Esophagus squamous epithelium (tissue), 5 donors: ENCODE measurements around the gene OR52J3. TPM values are rescaled to one million over a fixed set of nuclear protein-coding genes. Genes with fewer than 3 reads are reported as not detected.

Experiments
- DNase-seq: peaks from one replicate; lab custom pipeline; 2025; lab: John Stamatoyannopoulos, UW
- H3K27ac ChIP-seq, 4 donors: fragments of 200-600 bp; sonication (generic); one replicate each; pipeline ENCODE4 v1.5.1; 2016 to 2019; ENCODE audit warnings: mild to moderate bottlenecking in 1 of 4
- H3K27me3 ChIP-seq, 4 donors: fragments of 200-600 bp; sonication (generic); 1 replicate in 3 of 4; 2 replicates in 1 of 4; pipeline versions ENCODE4 v1.5.1 to v1.6.0; 2017 to 2021; ENCODE audit warnings: antibody characterized with exemption in 1 of 4
- H3K36me3 ChIP-seq, 3 donors: fragments of 200-600 bp; sonication (generic); one replicate each; pipeline ENCODE4 v1.5.1; 2016 to 2019
- H3K4me1 ChIP-seq, 3 donors: fragments of 200-600 bp; sonication (generic); one replicate each; pipeline ENCODE4 v1.5.1; 2017 to 2019
- H3K4me3 ChIP-seq, 4 donors: fragments of 200-600 bp; sonication (generic); 1 replicate in 3 of 4; 2 replicates in 1 of 4; pipeline ENCODE4 v1.5.1; 2016 to 2019; ENCODE audit warnings: mild to moderate bottlenecking in 2 of 4, moderate library complexity in 1 of 4
- H3K9me3 ChIP-seq, 3 donors: fragments of 200-600 bp; sonication (generic); one replicate each; pipeline ENCODE4 v1.5.1; 2016 to 2019
- POLR2A ChIP-seq, 4 donors: fragments of 450-650 bp; IDR thresholded peaks; one replicate each; pipeline ENCODE4 v1.6.1; 2017; ENCODE audit warnings: antibody characterized with exemption in 4 of 4, mild to moderate bottlenecking in 4 of 4, moderate library complexity in 3 of 4
- WGBS, 2 donors: methylation state at CpG; one replicate each; pipeline ENCODE4 v1.1.5; 2018; 5-methylcytosine and 5-hydroxymethylcytosine counted together
- intact Hi-C: fragments of 100-400 bp; cut with DNase I; formaldehyde crosslinking; loops from one replicate; pipeline ENCODE4 v1.15.0; 2022
- total RNA-seq, 4 donors: library from RNA; depleted of rRNA; stranded (reverse); fragments of >200 nt; gene quantifications; one replicate each; pipeline ENCODE4 v1.1.0, GENCODE V29; 2016
- TF ChIP-seq, protein P1 (sequence below), 6 experiments: fragments of 450-650 bp in 4 of 6; fragments of 200-600 bp in 2 of 6; sonication (generic) in 2 of 6; IDR thresholded peaks; one replicate each; pipeline ENCODE4 v1.5.1; 2016 to 2019; ENCODE audit warnings: antibody characterized with exemption in 6 of 6, mild to moderate bottlenecking in 4 of 6, moderate library complexity in 4 of 6
- donor health status: DM: yes; HTN: yes; CAD: no.

OR52J3 gene
- total RNA-seq, 4 donors from 2014 or later: not detected

GRCh38 chr11:5090668-5091067, 44.3 kb downstream of the OR52J3 start:
- intact Hi-C loops: no loop called here
- 77 to 92% methylated on average over 1 of the region's 1 CpG for WGBS, 2 donors
- Histone ChIP-seq H3K27me3 (no peaks in the 10 kb centered on the region), H3K9me3 (no peaks in the 10 kb centered on the region), H3K4me1 (no peaks in the 10 kb centered on the region), H3K4me3 (no peak overlapping the region), H3K36me3 (no peaks in the 10 kb centered on the region), H3K27ac (no peak overlapping the region)
- no peak for DNase-seq
- TF ChIP-seq, protein P1, sequence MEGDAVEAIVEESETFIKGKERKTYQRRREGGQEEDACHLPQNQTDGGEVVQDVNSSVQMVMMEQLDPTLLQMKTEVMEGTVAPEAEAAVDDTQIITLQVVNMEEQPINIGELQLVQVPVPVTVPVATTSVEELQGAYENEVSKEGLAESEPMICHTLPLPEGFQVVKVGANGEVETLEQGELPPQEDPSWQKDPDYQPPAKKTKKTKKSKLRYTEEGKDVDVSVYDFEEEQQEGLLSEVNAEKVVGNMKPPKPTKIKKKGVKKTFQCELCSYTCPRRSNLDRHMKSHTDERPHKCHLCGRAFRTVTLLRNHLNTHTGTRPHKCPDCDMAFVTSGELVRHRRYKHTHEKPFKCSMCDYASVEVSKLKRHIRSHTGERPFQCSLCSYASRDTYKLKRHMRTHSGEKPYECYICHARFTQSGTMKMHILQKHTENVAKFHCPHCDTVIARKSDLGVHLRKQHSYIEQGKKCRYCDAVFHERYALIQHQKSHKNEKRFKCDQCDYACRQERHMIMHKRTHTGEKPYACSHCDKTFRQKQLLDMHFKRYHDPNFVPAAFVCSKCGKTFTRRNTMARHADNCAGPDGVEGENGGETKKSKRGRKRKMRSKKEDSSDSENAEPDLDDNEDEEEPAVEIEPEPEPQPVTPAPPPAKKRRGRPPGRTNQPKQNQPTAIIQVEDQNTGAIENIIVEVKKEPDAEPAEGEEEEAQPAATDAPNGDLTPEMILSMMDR (IDR thresholded peaks at IDR 0.05): no peak
- no peak for TF ChIP-seq POLR2A (IDR thresholded peaks at IDR 0.05)

DNA sequence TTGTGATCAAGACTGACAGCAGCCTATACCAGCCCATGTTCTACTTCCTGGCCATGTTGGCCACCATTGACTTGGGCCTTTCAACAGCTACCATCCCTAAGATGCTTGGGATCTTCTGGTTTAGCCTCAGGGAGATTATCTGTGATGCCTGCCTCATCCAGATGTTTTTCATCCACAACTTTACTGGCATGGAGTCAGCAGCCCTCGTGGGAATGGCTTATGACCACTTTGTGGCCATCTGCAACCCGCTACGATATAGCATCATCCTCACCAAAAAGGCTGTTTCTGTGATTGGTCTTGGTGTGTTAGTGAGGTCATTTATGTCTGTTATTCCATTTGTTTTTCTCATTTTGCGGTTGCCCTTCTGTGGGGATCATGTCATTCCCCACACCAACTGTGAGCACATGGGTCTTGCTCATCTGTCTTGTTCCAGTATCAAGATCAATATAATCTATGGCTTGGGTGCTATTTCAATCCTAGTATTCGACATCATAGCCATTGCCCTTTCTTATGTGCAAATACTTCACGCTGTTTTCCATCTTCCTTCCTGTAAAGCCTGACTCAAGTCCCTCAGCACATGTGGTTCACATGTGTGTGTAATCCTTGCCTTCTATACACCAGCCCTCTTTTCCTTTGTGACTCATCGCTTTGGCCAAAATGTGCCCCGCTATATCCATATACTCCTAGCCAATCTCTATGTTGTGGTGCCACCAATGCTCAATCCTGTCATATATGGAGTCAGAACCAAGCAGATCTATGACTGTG, 46.7 kb downstream of the OR52J3 start:
- no peaks in the 10 kb centered on the region for H3K27me3 ChIP-seq
- H3K27ac ChIP-seq: no peak overlapping the region
- TF ChIP-seq POLR2A (IDR thresholded peaks at IDR 0.05): no peak
- TF ChIP-seq, protein P1 (IDR thresholded peaks at IDR 0.05): no peak
- WGBS, 2 donors: 70 to 73% methylated on average over 8 of the region's 8 CpGs
- H3K4me1 ChIP-seq: no peaks in the 10 kb centered on the region
- intact Hi-C loops: no loop called here
- no peak overlapping the region for H3K4me3 ChIP-seq
- DNase-seq: no peak
- H3K36me3 ChIP-seq: no peaks in the 10 kb centered on the region
- H3K9me3 ChIP-seq: no peaks in the 10 kb centered on the region

DNA sequence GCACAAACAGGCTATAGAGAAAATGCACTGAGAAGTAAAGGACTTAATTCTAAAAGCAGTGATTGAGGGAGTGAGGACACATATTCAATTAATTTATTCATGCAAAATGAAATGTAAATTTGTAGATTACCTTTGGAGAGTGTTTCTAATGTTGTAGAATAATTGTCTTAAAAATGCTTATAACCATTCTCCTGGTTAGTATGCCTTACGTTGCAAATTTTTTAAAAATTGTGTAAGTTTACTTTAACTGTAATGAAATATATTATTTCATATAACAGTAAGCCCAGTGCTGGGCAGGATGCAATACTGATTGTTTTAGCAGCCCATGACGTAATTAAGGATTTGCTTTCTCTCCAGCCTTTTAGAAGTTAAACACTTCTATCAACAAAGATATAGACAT, 49.7 kb downstream of the OR52J3 start:
- TF ChIP-seq, protein P1 (IDR thresholded peaks at IDR 0.05): no peak
- TF ChIP-seq POLR2A (IDR thresholded peaks at IDR 0.05): no peak
- no peaks in the 10 kb centered on the region for H3K4me1 ChIP-seq
- no peaks in the 10 kb centered on the region for H3K27me3 ChIP-seq
- H3K36me3 ChIP-seq: no peaks in the 10 kb centered on the region
- 60 to 62% methylated on average over 2 of the region's 2 CpGs for WGBS, 2 donors
- no peaks in the 10 kb centered on the region for H3K9me3 ChIP-seq
- intact Hi-C loops: no loop called here
- no peak for DNase-seq
- H3K4me3 ChIP-seq: no peak overlapping the region
- H3K27ac ChIP-seq: no peak overlapping the region

Other genes with a start within 250 kb of the OR52J3 start
- gene OR52R1, start 242.1 kb upstream of the OR52J3 start, total RNA-seq: not detected
- not detected for gene OR51F2, start 225.2 kb upstream of the OR52J3 start, total RNA-seq
- gene OR51S1, start 197.3 kb upstream of the OR52J3 start, total RNA-seq: not detected
- gene OR51T1, start 164.6 kb upstream of the OR52J3 start, total RNA-seq: not detected
- not detected for gene OR51A7, start 142.7 kb upstream of the OR52J3 start, total RNA-seq
- not detected for gene OR51G2, start 127.2 kb upstream of the OR52J3 start, total RNA-seq
- gene OR51G1, start 122.2 kb upstream of the OR52J3 start, total RNA-seq: not detected
- gene OR51A4, start 98.9 kb upstream of the OR52J3 start, total RNA-seq: not detected
- gene OR51A2, start 90.8 kb upstream of the OR52J3 start, total RNA-seq: not detected
- not detected for gene OR51L1, start 51.7 kb upstream of the OR52J3 start, total RNA-seq
- not detected for gene OR52E2, start 13.1 kb downstream of the OR52J3 start, total RNA-seq
- gene OR52E1, start 23.0 kb downstream of the OR52J3 start, total RNA-seq: not detected
- gene OR52A5, start 91.8 kb downstream of the OR52J3 start, total RNA-seq: not detected
- gene OR52A1, start 108.2 kb downstream of the OR52J3 start, total RNA-seq: not detected
- not detected for gene OR51V1, start 154.2 kb downstream of the OR52J3 start, total RNA-seq
- 1 to 10 TPM in 3 of 4 donors, not detected in 1; 1.6 to 7.9 (median 2.7) TPM for gene HBB, start 180.5 kb downstream of the OR52J3 start, total RNA-seq
- not detected for gene HBD, start 188.0 kb downstream of the OR52J3 start, total RNA-seq
- not detected for gene HBG1, start 203.3 kb downstream of the OR52J3 start, total RNA-seq
- gene HBG2, start 208.3 kb downstream of the OR52J3 start, total RNA-seq: not detected
- gene HBE1, start 223.4 kb downstream of the OR52J3 start, total RNA-seq: not detected